ENCODE data around the gene TRAF3IP1. TPM values are rescaled to one million over a fixed set of nuclear protein-coding genes. Genes with fewer than 3 reads are reported as not detected.

TRAF3IP1 gene
- total RNA-seq, 4 donors from 2014 or later, result 8.5 to 20.8 (median 10.9) TPM

GRCh38 chr2:238274152-238274865 lies 46.0 kb upstream of the TRAF3IP1 start:
- H3K9me3 ChIP-seq, result no peaks in the 10 kb centered on the region
- no peak for TF ChIP-seq POLR2A (IDR thresholded peaks at IDR 0.05)
- TF ChIP-seq, protein P1, sequence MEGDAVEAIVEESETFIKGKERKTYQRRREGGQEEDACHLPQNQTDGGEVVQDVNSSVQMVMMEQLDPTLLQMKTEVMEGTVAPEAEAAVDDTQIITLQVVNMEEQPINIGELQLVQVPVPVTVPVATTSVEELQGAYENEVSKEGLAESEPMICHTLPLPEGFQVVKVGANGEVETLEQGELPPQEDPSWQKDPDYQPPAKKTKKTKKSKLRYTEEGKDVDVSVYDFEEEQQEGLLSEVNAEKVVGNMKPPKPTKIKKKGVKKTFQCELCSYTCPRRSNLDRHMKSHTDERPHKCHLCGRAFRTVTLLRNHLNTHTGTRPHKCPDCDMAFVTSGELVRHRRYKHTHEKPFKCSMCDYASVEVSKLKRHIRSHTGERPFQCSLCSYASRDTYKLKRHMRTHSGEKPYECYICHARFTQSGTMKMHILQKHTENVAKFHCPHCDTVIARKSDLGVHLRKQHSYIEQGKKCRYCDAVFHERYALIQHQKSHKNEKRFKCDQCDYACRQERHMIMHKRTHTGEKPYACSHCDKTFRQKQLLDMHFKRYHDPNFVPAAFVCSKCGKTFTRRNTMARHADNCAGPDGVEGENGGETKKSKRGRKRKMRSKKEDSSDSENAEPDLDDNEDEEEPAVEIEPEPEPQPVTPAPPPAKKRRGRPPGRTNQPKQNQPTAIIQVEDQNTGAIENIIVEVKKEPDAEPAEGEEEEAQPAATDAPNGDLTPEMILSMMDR (IDR thresholded peaks at IDR 0.05 in 4 of 5, conservative IDR thresholded peaks at IDR 0.05 in 1 of 5), result no peak
- no peak for DNase-seq
- peaks cover 0 to 72% of the 10 kb centered on the region in 2 donors for H3K36me3 ChIP-seq
- no peak overlapping the region for H3K4me3 ChIP-seq
- ATAC-seq, result no peak
- in situ Hi-C loops (cut with MboI; ENCODE audit: low sequenced_read_pairs in 4 of 4) (loop anchor here in 2 of 4 donors (25.0 kb wide), 2 partner anchors 312 to 412 kb away; partner anchors contain the start of genes RAMP1 (in 1 of the 2) and UBE2F (in 1 of the 2)), intact Hi-C loops (cut with DNase I; ENCODE audit: low total_unique reads) (no loop called here)
- no peaks in the 10 kb centered on the region for H3K27me3 ChIP-seq
- no peak overlapping the region for H3K27ac ChIP-seq
- peaks cover 11 to 23% of the 10 kb centered on the region in 2 donors for H3K4me1 ChIP-seq

- no peaks in the 10 kb centered on the region for H3K9me3 ChIP-seq
- ATAC-seq (no peak), DNase-seq (no peak)
- H3K36me3 ChIP-seq, result peaks cover 0 to 48% of the 10 kb centered on the region in 2 donors
- in situ Hi-C loops (cut with MboI; ENCODE audit: low sequenced_read_pairs in 4 of 4), result no loop called here
- H3K4me3 ChIP-seq, result no peak overlapping the region
- TF ChIP-seq POLR2A (IDR thresholded peaks at IDR 0.05), result no peak
- TF ChIP-seq, protein P1 (IDR thresholded peaks at IDR 0.05 in 4 of 5, conservative IDR thresholded peaks at IDR 0.05 in 1 of 5), result no peak
- H3K27me3 ChIP-seq, result no peaks in the 10 kb centered on the region
- H3K4me1 ChIP-seq, result peaks cover 16 to 28% of the 10 kb centered on the region in 2 donors
- peak overlapping the region in 1 of 4 donors; percentile 54 for H3K27ac ChIP-seq
- intact Hi-C loops (cut with DNase I; ENCODE audit: low total_unique reads), result no loop called here
Observed at GRCh38 chr2:238277695-238278094, 42.6 kb upstream of the TRAF3IP1 start.

DNA sequence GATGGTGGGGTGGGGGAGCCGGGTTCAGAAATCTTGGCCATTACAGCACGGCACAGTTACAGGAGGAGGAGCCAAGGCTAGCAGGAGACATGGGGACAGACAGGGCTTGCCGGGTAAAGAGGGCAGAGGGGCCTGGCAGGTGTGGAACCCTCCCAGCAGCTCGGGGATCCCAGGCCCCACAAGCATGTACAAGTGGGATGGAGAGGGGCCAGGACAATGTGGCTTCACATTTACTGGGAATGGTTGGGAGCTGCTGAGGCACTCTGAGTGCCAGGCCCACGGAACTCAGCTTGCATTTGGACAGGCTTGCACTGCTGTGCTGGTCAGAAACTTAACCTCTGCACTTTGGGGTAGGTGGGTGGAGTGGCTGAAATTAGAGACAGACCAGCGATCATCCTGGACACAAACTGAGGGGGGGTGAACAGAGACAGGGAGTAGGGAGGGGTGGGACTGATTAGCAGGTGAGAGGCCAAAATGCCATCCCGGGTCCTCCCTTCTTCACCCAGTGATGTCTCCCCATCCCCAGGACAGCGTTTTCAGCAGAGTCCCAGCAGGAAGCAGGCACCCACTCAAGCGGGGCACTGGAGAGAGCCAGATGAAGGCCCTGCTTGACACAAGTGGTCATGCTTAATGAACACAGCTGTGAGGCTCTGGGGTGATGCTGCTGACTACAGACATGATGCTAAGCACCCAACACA lies 41.5 kb upstream of the TRAF3IP1 start:
- ATAC-seq (no peak), DNase-seq (no peak)
- in situ Hi-C loops (cut with MboI; ENCODE audit: low sequenced_read_pairs in 4 of 4) (no loop called here), intact Hi-C loops (cut with DNase I; ENCODE audit: low total_unique reads) (no loop called here)
- H3K4me3 ChIP-seq, result no peak overlapping the region
- H3K36me3 ChIP-seq, result peaks cover 0 to 39% of the 10 kb centered on the region in 2 donors
- peaks cover 27 to 39% of the 10 kb centered on the region in 2 donors for H3K4me1 ChIP-seq
- TF ChIP-seq POLR2A (IDR thresholded peaks at IDR 0.05), result no peak
- TF ChIP-seq, protein P1 (IDR thresholded peaks at IDR 0.05 in 4 of 5, conservative IDR thresholded peaks at IDR 0.05 in 1 of 5), result no peak
- peak overlapping the region in 3 of 4 donors; percentile 6 to 54 (median 44) for H3K27ac ChIP-seq
- H3K9me3 ChIP-seq, result no peaks in the 10 kb centered on the region
- no peaks in the 10 kb centered on the region for H3K27me3 ChIP-seq

DNA sequence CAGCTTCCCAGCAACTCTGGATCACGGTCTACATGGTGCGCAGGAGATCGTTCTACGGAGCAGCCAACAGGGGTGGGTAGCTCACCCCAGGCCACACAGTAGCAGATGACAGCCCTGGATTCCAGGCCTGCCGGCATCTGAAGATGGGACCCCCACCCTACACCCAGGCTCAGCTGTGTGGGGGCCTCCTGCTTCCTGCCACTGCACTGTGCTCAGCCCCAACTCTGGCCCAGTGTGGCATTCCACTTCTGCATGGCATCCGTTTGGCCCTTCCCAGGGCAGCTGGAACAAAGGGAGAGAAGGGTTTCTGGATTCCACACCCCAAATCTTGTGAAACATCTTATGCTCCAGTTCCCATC lies 41.0 kb upstream of the TRAF3IP1 start:
- H3K27me3 ChIP-seq, result no peaks in the 10 kb centered on the region
- H3K4me1 ChIP-seq, result peaks cover 30 to 44% of the 10 kb centered on the region in 2 donors

More for the DNA sequence above, 41.0 kb upstream of the TRAF3IP1 start:
- Histone ChIP-seq H3K4me3 (no peak overlapping the region), H3K9me3 (no peaks in the 10 kb centered on the region), H3K27ac (peak overlapping the region in 1 of 4 donors; percentile 54), H3K36me3 (peaks cover 0 to 33% of the 10 kb centered on the region in 2 donors)
- DNase-seq (no peak), ATAC-seq (no peak)
- in situ Hi-C loops (cut with MboI; ENCODE audit: low sequenced_read_pairs in 4 of 4) (no loop called here), intact Hi-C loops (cut with DNase I; ENCODE audit: low total_unique reads) (no loop called here)
- TF ChIP-seq, protein P1 (IDR thresholded peaks at IDR 0.05 in 4 of 5, conservative IDR thresholded peaks at IDR 0.05 in 1 of 5), result no peak
- no peak for TF ChIP-seq POLR2A (IDR thresholded peaks at IDR 0.05)
